HEK293 (cell line): ENCODE results near the gene RBM39.

Source experiments
- KLF16 ChIP-seq: fragments of 450-650 bp; formaldehyde crosslinking; IDR thresholded peaks from 2 replicates; pipeline ENCODE4 v1.5.1; 2017; ENCODE audit warnings: missing biosample characterization, missing genetic modification characterization
- MYNN ChIP-seq: fragments of 450-650 bp; formaldehyde crosslinking; IDR thresholded peaks from 2 replicates; pipeline ENCODE4 v1.5.1; 2016; ENCODE audit warnings: missing biosample characterization, missing genetic modification characterization, borderline replicate concordance
- SALL2 ChIP-seq: fragments of 450-650 bp; formaldehyde crosslinking; IDR thresholded peaks from 2 replicates; pipeline ENCODE4 v1.5.0; 2017; ENCODE audit warnings: missing biosample characterization, mild to moderate bottlenecking, missing genetic modification characterization, borderline replicate concordance
- ZNF24 ChIP-seq: fragments of 450-650 bp; formaldehyde crosslinking; IDR thresholded peaks from 2 replicates; pipeline ENCODE4 v1.5.1; 2016; ENCODE audit warnings: missing biosample characterization, missing genetic modification characterization
- ZNF610 ChIP-seq: fragments of 450-650 bp; formaldehyde crosslinking; IDR thresholded peaks from 2 replicates; pipeline ENCODE4 v1.5.1; 2016; ENCODE audit warnings: missing biosample characterization, missing genetic modification characterization, borderline replicate concordance
- ZNF76 ChIP-seq: fragments of 450-650 bp; formaldehyde crosslinking; IDR thresholded peaks from 2 replicates; pipeline ENCODE4; 2016; ENCODE audit warnings: low read depth, missing biosample characterization, missing genetic modification characterization, borderline replicate concordance
- TF ChIP-seq, protein P1 (sequence below): fragments of 450-650 bp; formaldehyde crosslinking; optimal IDR thresholded peaks from 2 replicates; pipeline ENCODE3; 2016; ENCODE audit warnings: missing biosample characterization, mild to moderate bottlenecking, missing genetic modification characterization
- TF ChIP-seq, protein P2 (sequence below): fragments of 450-650 bp; formaldehyde crosslinking; IDR thresholded peaks from 2 replicates; pipeline ENCODE4 v1.5.1; 2016; ENCODE audit warnings: missing biosample characterization, missing genetic modification characterization
- TF ChIP-seq, protein P3 (sequence below): sonication (generic); formaldehyde crosslinking; IDR thresholded peaks from 2 replicates; pipeline ENCODE4 v1.8.1; 2022; ENCODE audit warnings: mild to moderate bottlenecking, moderate library complexity, missing genetic modification reagents

DNA sequence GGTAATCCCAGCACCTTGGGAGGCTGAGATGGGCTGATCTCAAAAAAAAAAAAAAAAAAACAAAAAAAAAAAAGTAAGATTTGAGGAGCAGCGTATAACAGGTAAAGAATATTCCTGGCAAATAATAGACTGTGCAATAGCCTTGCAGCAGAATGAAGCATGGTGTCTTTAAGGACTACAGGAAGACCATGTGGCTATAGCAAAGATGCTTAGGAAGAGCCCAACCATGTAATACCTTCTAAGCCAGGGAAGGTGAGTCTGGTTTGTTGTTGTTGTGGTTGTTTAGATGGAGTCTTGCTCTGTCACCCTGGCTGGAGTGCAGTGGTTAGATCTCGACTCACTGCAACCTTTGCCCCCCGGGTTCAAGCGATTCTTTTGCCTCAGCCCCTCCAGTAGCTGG lies 14.3 kb upstream of the RBM39 start:
- TF ChIP-seq SALL2 (tag by site-specific recombination) (no peak), ZNF76 (tag by site-specific recombination) (no peak), MYNN (tag by site-specific recombination) (no peak), ZNF610 (no peak), KLF16 (tag by site-specific recombination) (no peak), ZNF24 (tag by site-specific recombination) (no peak)
- TF ChIP-seq, protein P1, sequence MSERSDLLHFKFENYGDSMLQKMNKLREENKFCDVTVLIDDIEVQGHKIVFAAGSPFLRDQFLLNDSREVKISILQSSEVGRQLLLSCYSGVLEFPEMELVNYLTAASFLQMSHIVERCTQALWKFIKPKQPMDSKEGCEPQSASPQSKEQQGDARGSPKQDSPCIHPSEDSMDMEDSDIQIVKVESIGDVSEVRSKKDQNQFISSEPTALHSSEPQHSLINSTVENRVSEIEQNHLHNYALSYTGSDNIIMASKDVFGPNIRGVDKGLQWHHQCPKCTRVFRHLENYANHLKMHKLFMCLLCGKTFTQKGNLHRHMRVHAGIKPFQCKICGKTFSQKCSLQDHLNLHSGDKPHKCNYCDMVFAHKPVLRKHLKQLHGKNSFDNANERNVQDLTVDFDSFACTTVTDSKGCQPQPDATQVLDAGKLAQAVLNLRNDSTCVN (tag by site-specific recombination) = no peak
- TF ChIP-seq, protein P2, sequence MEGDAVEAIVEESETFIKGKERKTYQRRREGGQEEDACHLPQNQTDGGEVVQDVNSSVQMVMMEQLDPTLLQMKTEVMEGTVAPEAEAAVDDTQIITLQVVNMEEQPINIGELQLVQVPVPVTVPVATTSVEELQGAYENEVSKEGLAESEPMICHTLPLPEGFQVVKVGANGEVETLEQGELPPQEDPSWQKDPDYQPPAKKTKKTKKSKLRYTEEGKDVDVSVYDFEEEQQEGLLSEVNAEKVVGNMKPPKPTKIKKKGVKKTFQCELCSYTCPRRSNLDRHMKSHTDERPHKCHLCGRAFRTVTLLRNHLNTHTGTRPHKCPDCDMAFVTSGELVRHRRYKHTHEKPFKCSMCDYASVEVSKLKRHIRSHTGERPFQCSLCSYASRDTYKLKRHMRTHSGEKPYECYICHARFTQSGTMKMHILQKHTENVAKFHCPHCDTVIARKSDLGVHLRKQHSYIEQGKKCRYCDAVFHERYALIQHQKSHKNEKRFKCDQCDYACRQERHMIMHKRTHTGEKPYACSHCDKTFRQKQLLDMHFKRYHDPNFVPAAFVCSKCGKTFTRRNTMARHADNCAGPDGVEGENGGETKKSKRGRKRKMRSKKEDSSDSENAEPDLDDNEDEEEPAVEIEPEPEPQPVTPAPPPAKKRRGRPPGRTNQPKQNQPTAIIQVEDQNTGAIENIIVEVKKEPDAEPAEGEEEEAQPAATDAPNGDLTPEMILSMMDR (tag by site-specific recombination) = no peak
- TF ChIP-seq, protein P3, sequence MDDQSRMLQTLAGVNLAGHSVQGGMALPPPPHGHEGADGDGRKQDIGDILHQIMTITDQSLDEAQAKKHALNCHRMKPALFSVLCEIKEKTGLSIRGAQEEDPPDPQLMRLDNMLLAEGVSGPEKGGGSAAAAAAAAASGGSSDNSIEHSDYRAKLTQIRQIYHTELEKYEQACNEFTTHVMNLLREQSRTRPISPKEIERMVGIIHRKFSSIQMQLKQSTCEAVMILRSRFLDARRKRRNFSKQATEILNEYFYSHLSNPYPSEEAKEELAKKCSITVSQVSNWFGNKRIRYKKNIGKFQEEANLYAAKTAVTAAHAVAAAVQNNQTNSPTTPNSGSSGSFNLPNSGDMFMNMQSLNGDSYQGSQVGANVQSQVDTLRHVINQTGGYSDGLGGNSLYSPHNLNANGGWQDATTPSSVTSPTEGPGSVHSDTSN (CRISPR knock-in tag) = no peak
